ENCODE results near the gene GRK6. TPM values are rescaled to one million over a fixed set of nuclear protein-coding genes. Genes with fewer than 3 reads are reported as not detected.

Gene GRK6
- total RNA-seq, 1 donor = 19.2 TPM

DNA sequence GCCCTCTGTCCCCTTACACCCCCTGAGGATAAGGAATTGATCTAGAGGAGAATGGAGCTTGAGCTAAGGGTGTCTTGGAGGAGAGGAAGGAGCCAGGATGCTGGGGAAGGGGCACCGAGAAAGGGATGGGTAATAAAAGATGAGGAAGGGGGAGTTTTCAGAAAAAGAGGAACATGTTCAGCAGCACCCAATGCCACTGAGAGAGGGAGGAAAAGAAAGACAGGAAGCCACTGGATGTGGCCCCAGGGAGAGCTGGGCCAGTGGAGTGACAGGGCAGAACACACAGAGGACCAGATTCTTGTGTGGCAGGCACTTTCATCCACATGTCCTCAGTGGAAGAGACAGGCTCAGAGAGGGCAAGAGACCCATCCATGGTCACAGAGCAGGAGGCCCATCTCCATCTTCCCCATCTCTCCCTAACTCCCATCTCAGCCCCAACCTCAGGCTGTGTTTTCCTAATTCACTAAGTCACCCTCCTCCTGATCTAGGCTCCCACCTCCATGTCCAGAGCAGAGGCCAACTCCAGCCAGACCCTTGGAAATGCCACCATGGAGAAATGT is 33.2 kb upstream of the GRK6 start:
- no peaks in the 10 kb centered on the region for H3K36me3 ChIP-seq (ENCODE audit: insufficient read depth, low read length)

DNA sequence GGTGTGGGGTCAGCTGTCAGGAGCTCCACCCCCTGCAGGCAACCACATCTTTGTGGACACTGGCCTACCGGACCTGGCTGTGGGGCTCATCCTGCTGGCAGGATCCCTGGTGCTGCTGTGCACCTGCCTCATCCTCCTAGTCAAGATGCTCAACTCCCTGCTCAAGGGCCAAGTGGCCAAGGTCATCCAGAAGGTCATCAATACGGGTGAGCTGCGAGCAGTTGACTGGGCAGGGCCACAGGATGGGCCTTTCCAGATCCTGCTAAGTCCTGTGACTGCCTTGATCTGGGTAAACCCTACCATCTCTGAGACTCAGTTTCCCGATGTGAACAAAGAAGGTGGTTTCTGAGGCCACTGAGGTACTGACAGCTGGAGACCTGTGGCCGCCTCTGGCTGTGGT is 32.5 kb upstream of the GRK6 start:
- H3K27ac ChIP-seq (ENCODE audit: low read depth, low read length) = no peak overlapping the region
- DNase-seq (ENCODE audit: insufficient read length, low spot score, missing footprints) = peak; percentile 72
- H2AFZ ChIP-seq (ENCODE audit: low read length) = no peak overlapping the region
- peaks cover 18% of the 10 kb centered on the region for H3K27me3 ChIP-seq (ENCODE audit: insufficient read depth, low read length)
- no peaks in the 10 kb centered on the region for H4K20me1 ChIP-seq (ENCODE audit: insufficient read depth, low read length)
- H3K4me2 ChIP-seq (ENCODE audit: insufficient read depth, low read length) = no peak overlapping the region
- H3K79me2 ChIP-seq (ENCODE audit: insufficient read depth, low read length) = no peaks in the 10 kb centered on the region
- peaks cover 15% of the 10 kb centered on the region for H3K4me1 ChIP-seq (ENCODE audit: insufficient read depth, low read length)
- H3K36me3 ChIP-seq (ENCODE audit: insufficient read depth, low read length) = no peaks in the 10 kb centered on the region
- H3K9me3 ChIP-seq (ENCODE audit: low read depth, low read length) = no peaks in the 10 kb centered on the region
- TF ChIP-seq, protein P1, sequence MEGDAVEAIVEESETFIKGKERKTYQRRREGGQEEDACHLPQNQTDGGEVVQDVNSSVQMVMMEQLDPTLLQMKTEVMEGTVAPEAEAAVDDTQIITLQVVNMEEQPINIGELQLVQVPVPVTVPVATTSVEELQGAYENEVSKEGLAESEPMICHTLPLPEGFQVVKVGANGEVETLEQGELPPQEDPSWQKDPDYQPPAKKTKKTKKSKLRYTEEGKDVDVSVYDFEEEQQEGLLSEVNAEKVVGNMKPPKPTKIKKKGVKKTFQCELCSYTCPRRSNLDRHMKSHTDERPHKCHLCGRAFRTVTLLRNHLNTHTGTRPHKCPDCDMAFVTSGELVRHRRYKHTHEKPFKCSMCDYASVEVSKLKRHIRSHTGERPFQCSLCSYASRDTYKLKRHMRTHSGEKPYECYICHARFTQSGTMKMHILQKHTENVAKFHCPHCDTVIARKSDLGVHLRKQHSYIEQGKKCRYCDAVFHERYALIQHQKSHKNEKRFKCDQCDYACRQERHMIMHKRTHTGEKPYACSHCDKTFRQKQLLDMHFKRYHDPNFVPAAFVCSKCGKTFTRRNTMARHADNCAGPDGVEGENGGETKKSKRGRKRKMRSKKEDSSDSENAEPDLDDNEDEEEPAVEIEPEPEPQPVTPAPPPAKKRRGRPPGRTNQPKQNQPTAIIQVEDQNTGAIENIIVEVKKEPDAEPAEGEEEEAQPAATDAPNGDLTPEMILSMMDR (IDR thresholded peaks at IDR 0.05; ENCODE audit: extremely low read depth, low read depth, low read length) = no peak
- no peak overlapping the region for H3K4me3 ChIP-seq (ENCODE audit: insufficient read depth, low read length)

More for the DNA sequence above, 33.2 kb upstream of the GRK6 start:
- peak; percentile 73 for DNase-seq (ENCODE audit: insufficient read length, low spot score, missing footprints)
- H4K20me1 ChIP-seq (ENCODE audit: insufficient read depth, low read length) = peaks cover 4% of the 10 kb centered on the region
- no peak overlapping the region for H3K4me2 ChIP-seq (ENCODE audit: insufficient read depth, low read length)
- no peaks in the 10 kb centered on the region for H3K79me2 ChIP-seq (ENCODE audit: insufficient read depth, low read length)
- H3K27me3 ChIP-seq (ENCODE audit: insufficient read depth, low read length) = peaks cover 15% of the 10 kb centered on the region
- H3K4me3 ChIP-seq (ENCODE audit: insufficient read depth, low read length) = no peak overlapping the region
- TF ChIP-seq, protein P1 (IDR thresholded peaks at IDR 0.05; ENCODE audit: extremely low read depth, low read depth, low read length) = no peak
- H3K4me1 ChIP-seq (ENCODE audit: insufficient read depth, low read length) = peaks cover 18% of the 10 kb centered on the region
- no peak overlapping the region for H3K27ac ChIP-seq (ENCODE audit: low read depth, low read length)
- no peaks in the 10 kb centered on the region for H3K9me3 ChIP-seq (ENCODE audit: low read depth, low read length)
- H2AFZ ChIP-seq (ENCODE audit: low read length) = no peak overlapping the region

GRCh38 chr5:177396078-177396477 is 30.4 kb upstream of the GRK6 start:
- Histone ChIP-seq H4K20me1 (ENCODE audit: insufficient read depth, low read length) (no peaks in the 10 kb centered on the region), H3K4me3 (ENCODE audit: insufficient read depth, low read length) (no peak overlapping the region), H3K4me2 (ENCODE audit: insufficient read depth, low read length) (no peak overlapping the region), H3K36me3 (ENCODE audit: insufficient read depth, low read length) (no peaks in the 10 kb centered on the region), H3K4me1 (ENCODE audit: insufficient read depth, low read length) (no peaks in the 10 kb centered on the region), H2AFZ (ENCODE audit: low read length) (no peak overlapping the region), H3K9me3 (ENCODE audit: low read depth, low read length) (no peaks in the 10 kb centered on the region), H3K27ac (ENCODE audit: low read depth, low read length) (no peak overlapping the region), H3K27me3 (ENCODE audit: insufficient read depth, low read length) (peaks cover 37% of the 10 kb centered on the region), H3K79me2 (ENCODE audit: insufficient read depth, low read length) (no peaks in the 10 kb centered on the region)
- peak; percentile 83 for DNase-seq (ENCODE audit: insufficient read length, low spot score, missing footprints)
- TF ChIP-seq, protein P1 (IDR thresholded peaks at IDR 0.05; ENCODE audit: extremely low read depth, low read depth, low read length) = no peak

GRCh38 chr5:177396807-177397206 is 29.7 kb upstream of the GRK6 start:
- TF ChIP-seq, protein P1 (IDR thresholded peaks at IDR 0.05; ENCODE audit: extremely low read depth, low read depth, low read length) = no peak
- H3K27ac ChIP-seq (ENCODE audit: low read depth, low read length) = no peak overlapping the region
- no peak overlapping the region for H3K4me2 ChIP-seq (ENCODE audit: insufficient read depth, low read length)
- H3K79me2 ChIP-seq (ENCODE audit: insufficient read depth, low read length) = no peaks in the 10 kb centered on the region
- no peaks in the 10 kb centered on the region for H4K20me1 ChIP-seq (ENCODE audit: insufficient read depth, low read length)
- H3K9me3 ChIP-seq (ENCODE audit: low read depth, low read length) = no peaks in the 10 kb centered on the region
- H2AFZ ChIP-seq (ENCODE audit: low read length) = no peak overlapping the region
- H3K4me1 ChIP-seq (ENCODE audit: insufficient read depth, low read length) = no peaks in the 10 kb centered on the region
- H3K27me3 ChIP-seq (ENCODE audit: insufficient read depth, low read length) = peaks cover 44% of the 10 kb centered on the region
- DNase-seq (ENCODE audit: insufficient read length, low spot score, missing footprints) = peak; percentile 57
- no peak overlapping the region for H3K4me3 ChIP-seq (ENCODE audit: insufficient read depth, low read length)
- H3K36me3 ChIP-seq (ENCODE audit: insufficient read depth, low read length) = no peaks in the 10 kb centered on the region

Measured in osteoblast (primary cell).